HepG2 (cell line): ENCODE data around the gene ZNF3. TPM values are rescaled to one million over a fixed set of nuclear protein-coding genes. Genes with fewer than 3 reads are reported as not detected.

Experiments used
- AGO2 ChIP-seq: fragments of 200-400 bp; formaldehyde crosslinking; optimal IDR thresholded peaks from 2 replicates; pipeline ENCODE3; 2017; ENCODE audit warnings: mild to moderate bottlenecking, low read depth, low read length, moderate library complexity
- CHCHD3 ChIP-seq: sonication (generic); formaldehyde crosslinking; IDR thresholded peaks from 2 replicates; pipeline ENCODE4 v1.8.0; 2022; ENCODE audit warnings: mild to moderate bottlenecking, missing genetic modification reagents, moderate library complexity
- CREM ChIP-seq, 2 experiments: sonication (generic) in 1 of 2; formaldehyde crosslinking in 1 of 2; IDR thresholded peaks; 2 replicates each; pipeline versions ENCODE4 v1.4.0 to v1.6.1; 2016 to 2020; ENCODE audit warnings: antibody characterized with exemption in 1 of 2, mild to moderate bottlenecking in 1 of 2, missing genetic modification reagents in 1 of 2
- EED ChIP-seq: sonication (generic); formaldehyde crosslinking; IDR thresholded peaks from 2 replicates; pipeline ENCODE4 v1.5.0; 2020; ENCODE audit warnings: mild to moderate bottlenecking, missing genetic modification reagents
- FOXO1 ChIP-seq: sonication (generic); formaldehyde crosslinking; IDR thresholded peaks from 2 replicates; pipeline ENCODE4 v1.4.0; 2020; ENCODE audit warnings: missing genetic modification reagents
- HIC2 ChIP-seq: sonication (generic); formaldehyde crosslinking; IDR thresholded peaks from 2 replicates; pipeline ENCODE4 v1.9.0; 2022; ENCODE audit warnings: low read depth, missing genetic modification reagents
- HMG20A ChIP-seq: IDR thresholded peaks from 2 replicates; pipeline ENCODE4 v1.6.1; 2016; ENCODE audit warnings: borderline replicate concordance
- HNF1A ChIP-seq, 2 experiments: sonication (generic) in 1 of 2; formaldehyde crosslinking in 1 of 2; IDR thresholded peaks; 2 replicates each; pipeline versions ENCODE4 v1.4.0 to v1.6.1; 2016 to 2020; ENCODE audit warnings: borderline replicate concordance in 1 of 2, low read depth in 1 of 2, mild to moderate bottlenecking in 1 of 2, missing genetic modification reagents in 1 of 2
- HNRNPLL ChIP-seq: fragments of 200-400 bp; formaldehyde crosslinking; IDR thresholded peaks from 2 replicates; pipeline ENCODE4 v1.6.1; 2017; ENCODE audit warnings: mild to moderate bottlenecking, low read depth, low read length; ENCODE audit not compliant: poor library complexity, severe bottlenecking
- JUN ChIP-seq: sonication (generic); formaldehyde crosslinking; IDR thresholded peaks from 2 replicates; pipeline ENCODE4 v1.4.0; 2020; ENCODE audit warnings: mild to moderate bottlenecking, missing genetic modification reagents
- KAT2B ChIP-seq: fragments of 150-350 bp; IDR thresholded peaks from 2 replicates; pipeline ENCODE4 v1.6.1; 2014; ENCODE audit warnings: low read depth, low read length, borderline replicate concordance
- KMT2B ChIP-seq: IDR thresholded peaks from 2 replicates; pipeline ENCODE4 v1.6.1; 2016; ENCODE audit warnings: missing genetic modification reagents, missing compliant biosample characterization
- MAFF ChIP-seq: IDR thresholded peaks from 2 replicates; pipeline ENCODE4 v1.6.1; 2011; ENCODE audit warnings: low read depth, low read length, improper control_type of control experiment
- MAFG ChIP-seq: sonication (generic); formaldehyde crosslinking; IDR thresholded peaks from 2 replicates; pipeline ENCODE4 v1.5.1; 2020; ENCODE audit warnings: mild to moderate bottlenecking, missing genetic modification reagents
- RORA ChIP-seq: sonication (generic); formaldehyde crosslinking; IDR thresholded peaks from 2 replicates; pipeline ENCODE4 v1.5.0; 2020; ENCODE audit warnings: mild to moderate bottlenecking, missing genetic modification reagents, moderate library complexity
- SMAD1 ChIP-seq: sonication (generic); formaldehyde crosslinking; IDR thresholded peaks from 2 replicates; pipeline ENCODE4 v1.4.0; 2020; ENCODE audit warnings: missing genetic modification reagents, low read depth, mild to moderate bottlenecking, borderline replicate concordance
- TBP ChIP-seq: sonication (generic); formaldehyde crosslinking; IDR thresholded peaks from 2 replicates; pipeline ENCODE4 v1.5.0; 2020; ENCODE audit warnings: missing genetic modification reagents
- ZBTB1 ChIP-seq: sonication (generic); formaldehyde crosslinking; IDR thresholded peaks from 2 replicates; pipeline ENCODE4 v1.4.0; 2020; ENCODE audit warnings: missing genetic modification reagents, borderline replicate concordance
- ZNF12 ChIP-seq: sonication (generic); formaldehyde crosslinking; IDR thresholded peaks from 2 replicates; pipeline ENCODE4 v1.5.0; 2020; ENCODE audit warnings: missing genetic modification reagents
- ZNF260 ChIP-seq: sonication (generic); formaldehyde crosslinking; IDR thresholded peaks from 2 replicates; pipeline ENCODE4 v1.4.0; 2020; ENCODE audit warnings: missing genetic modification reagents, low read depth, mild to moderate bottlenecking, borderline replicate concordance
- ZNF292 ChIP-seq: sonication (generic); formaldehyde crosslinking; IDR thresholded peaks from 2 replicates; pipeline ENCODE4 v1.8.1; 2022; ENCODE audit warnings: mild to moderate bottlenecking, low read depth, missing genetic modification reagents, borderline replicate concordance
- ZNF33B ChIP-seq: sonication (generic); formaldehyde crosslinking; IDR thresholded peaks from 2 replicates; pipeline ENCODE4 v1.5.1; 2020; ENCODE audit warnings: mild to moderate bottlenecking, missing genetic modification reagents
- ZNF350 ChIP-seq: sonication (generic); formaldehyde crosslinking; IDR thresholded peaks from 2 replicates; pipeline ENCODE4 v1.4.0; 2020; ENCODE audit warnings: mild to moderate bottlenecking, low read depth, missing genetic modification reagents, borderline replicate concordance
- ZNF460 ChIP-seq: sonication (generic); formaldehyde crosslinking; IDR thresholded peaks from 2 replicates; pipeline ENCODE4 v1.5.1; 2020; ENCODE audit warnings: missing genetic modification reagents, mild to moderate bottlenecking, borderline replicate concordance
- ZNF615 ChIP-seq: sonication (generic); formaldehyde crosslinking; IDR thresholded peaks from 2 replicates; pipeline ENCODE4 v1.5.0; 2020; ENCODE audit warnings: mild to moderate bottlenecking, missing genetic modification reagents, borderline replicate concordance
- polyA plus RNA-seq, 8 experiments: library from polyadenylated mRNA; depleted of rRNA in 3 of 8; stranded (reverse) in 7 of 8; unstranded in 1 of 8; fragments of >200 nt; fragmentation: Illumina TruSeq in 4 of 8; extraction: Trizol in 4 of 8; gene quantifications; 2 replicates each; pipeline versions ENCODE4 v1.2.1 to v1.2.3, GENCODE V29; 2011 to 2016; ENCODE audit warnings: low read depth in 4 of 8, missing spikeins in 1 of 8, mixed read lengths in 1 of 8; ENCODE audit not compliant: insufficient read depth in 1 of 8
- total RNA-seq, 5 experiments: library from RNA; depleted of rRNA; stranded (reverse); fragments of >200 nt; fragmentation: Illumina TruSeq; extraction: Trizol; gene quantifications; 2 replicates each; pipeline ENCODE4 v1.2.3, GENCODE V29; 2016; ENCODE audit warnings: low read depth in 1 of 5

ZNF3 gene
- total and polyA plus RNA-seq, 2 of the 13 experiments (the other 11 are each of a cell fraction or from before 2014, with no cell fraction given) = 33.7 to 56.9 TPM

- no peak for TF ChIP-seq ZNF12 (CRISPR knock-in tag)
- peak; percentile 44; the same call in 1 of the 2 replicates for TF ChIP-seq ZNF292 (CRISPR knock-in tag)
- TF ChIP-seq ZNF260 (CRISPR knock-in tag) = no peak
- TF ChIP-seq ZNF460 (CRISPR knock-in tag) = no peak
- no peak for TF ChIP-seq HNRNPLL
- peak; percentile 83; the same call in 1 of the 2 replicates for TF ChIP-seq FOXO1 (CRISPR knock-in tag)
- no peak for TF ChIP-seq KAT2B
- no peak for TF ChIP-seq KMT2B (CRISPR knock-in tag)
- TF ChIP-seq EED = no peak
- TF ChIP-seq SMAD1 = peak; percentile 59; the same call in 1 of the 2 replicates
- peak; percentile 40 for TF ChIP-seq HIC2 (CRISPR knock-in tag)
- no peak for TF ChIP-seq MAFF
- TF ChIP-seq CREM (IDR thresholded peaks at IDR 0.05) = peak; percentile 38; the same call in 1 of the 2 replicates
- no peak for TF ChIP-seq CREM (CRISPR knock-in tag; IDR thresholded peaks at IDR 0.05)
- TF ChIP-seq HMG20A = peak; percentile 40; the same call in 1 of the 2 replicates
- TF ChIP-seq ZNF33B = peak; percentile 54; the same call in 1 of the 2 replicates
- TF ChIP-seq JUN (CRISPR knock-in tag) = no peak
- no peak for TF ChIP-seq ZNF615 (CRISPR knock-in tag)
- TF ChIP-seq AGO2 = no peak
- TF ChIP-seq ZNF350 = peak; percentile 61; the same call in 1 of the 2 replicates
- no peak for TF ChIP-seq HNF1A (IDR thresholded peaks at IDR 0.05; ENCODE audit: low read depth)
- TF ChIP-seq HNF1A (CRISPR knock-in tag; IDR thresholded peaks at IDR 0.05; ENCODE audit: borderline replicate concordance) = peak; percentile 62; the same call in 1 of the 2 replicates
- TF ChIP-seq CHCHD3 (CRISPR knock-in tag) = no peak
- no peak for TF ChIP-seq MAFG (CRISPR knock-in tag)
- TF ChIP-seq RORA (CRISPR knock-in tag) = no peak
- no peak for TF ChIP-seq ZBTB1 (CRISPR knock-in tag)
- no peak for TF ChIP-seq TBP (CRISPR knock-in tag)
These were observed 2.4 kb downstream of the ZNF3 start (continued) for GRCh38 chr7:100079024-100079560.
